H1 (cell line): ENCODE data around the gene SPR. TPM values are rescaled to one million over a fixed set of nuclear protein-coding genes. Genes with fewer than 3 reads are reported as not detected.

Experiments
- BCL11A ChIP-seq, 2 experiments: IDR thresholded peaks; one replicate each; pipeline ENCODE4 v1.6.1; 2011; ENCODE audit warnings: low read depth in 2 of 2, low read length in 2 of 2, mild to moderate bottlenecking in 2 of 2
- CBX5 ChIP-seq: fragments of 300-800, 300-1000 bp; sonication (generic); IDR thresholded peaks from 2 replicates; pipeline ENCODE4 v1.7.1; 2016; ENCODE audit warnings: antibody characterized with exemption, low read length, low read depth
- CEBPB ChIP-seq: IDR thresholded peaks from 2 replicates; pipeline ENCODE4 v1.6.1; 2012; ENCODE audit warnings: low read depth, low read length
- CHD1 ChIP-seq: IDR thresholded peaks from 2 replicates; pipeline ENCODE4 v1.6.1; 2012; ENCODE audit warnings: low read depth, low read length, improper control_type of control experiment
- CREB1 ChIP-seq: IDR thresholded peaks from 2 replicates; pipeline ENCODE4 v1.6.1; 2012; ENCODE audit warnings: inconsistent platforms
- CTCF ChIP-seq, 3 experiments: IDR thresholded peaks; 1 replicate in 2 of 3; 2 replicates in 1 of 3; pipeline versions ENCODE4 v1.5.1 to v1.6.1; 2011; ENCODE audit warnings: low read length in 3 of 3, mild to moderate bottlenecking in 3 of 3, inconsistent platforms in 2 of 3, low read depth in 1 of 3, moderate library complexity in 1 of 3; ENCODE audit not compliant: insufficient read depth in 1 of 3; ENCODE audit errors: control extremely low read depth in 1 of 3
- JUN ChIP-seq: IDR thresholded peaks from 2 replicates; pipeline ENCODE4 v1.6.1; 2011; ENCODE audit warnings: low read depth, mild to moderate bottlenecking, improper control_type of control experiment, low read length
- KDM4A ChIP-seq: IDR thresholded peaks from one replicate; pipeline ENCODE4 v1.7.1; 2012; ENCODE audit warnings: low read depth, mild to moderate bottlenecking, moderate library complexity, low read length, inconsistent platforms; ENCODE audit not compliant: severe bottlenecking
- MAFK ChIP-seq: IDR thresholded peaks from 2 replicates; pipeline ENCODE4 v1.6.1; 2012; ENCODE audit warnings: low read depth, mild to moderate bottlenecking, improper control_type of control experiment, low read length
- MAX ChIP-seq: IDR thresholded peaks from 2 replicates; pipeline ENCODE4 v1.6.1; 2012; ENCODE audit warnings: inconsistent platforms
- NANOG ChIP-seq: IDR thresholded peaks from 2 replicates; pipeline ENCODE4 v1.6.1; 2011; ENCODE audit warnings: low read length, low read depth, mild to moderate bottlenecking, inconsistent platforms; ENCODE audit not compliant: insufficient read depth, poor library complexity, severe bottlenecking
- PHF8 ChIP-seq: fragments of 200-600 bp; sonication (generic); conservative IDR thresholded peaks from 2 replicates; pipeline ENCODE4 v1.7.1; 2012; ENCODE audit warnings: low read depth, mild to moderate bottlenecking, inconsistent platforms, low read length, moderate library complexity
- POLR2A ChIP-seq, 2 experiments: IDR thresholded peaks; 1 replicate in 1 of 2; 2 replicates in 1 of 2; pipeline ENCODE4 v1.6.1; 2011; ENCODE audit warnings: low read depth in 2 of 2, low read length in 2 of 2, mild to moderate bottlenecking in 2 of 2; ENCODE audit errors: control extremely low read depth in 1 of 2
- RFX5 ChIP-seq: IDR thresholded peaks from 2 replicates; pipeline ENCODE4 v1.6.1; 2011; ENCODE audit warnings: low read depth, low read length, improper control_type of control experiment, borderline replicate concordance
- SIN3A ChIP-seq, 2 experiments: IDR thresholded peaks in 1 of 2; conservative IDR thresholded peaks in 1 of 2; 2 replicates each; pipeline ENCODE4 v1.6.1; 2011 to 2012; ENCODE audit warnings: low read length in 2 of 2, improper control_type of control experiment in 1 of 2, low read depth in 1 of 2, mild to moderate bottlenecking in 1 of 2
- SIX5 ChIP-seq: IDR thresholded peaks from 2 replicates; pipeline ENCODE4 v1.6.1; 2011; ENCODE audit warnings: mild to moderate bottlenecking, low read depth, low read length
- SP1 ChIP-seq: IDR thresholded peaks from 2 replicates; pipeline ENCODE4 v1.6.1; 2011; ENCODE audit warnings: low read depth, low read length
- SP2 ChIP-seq: IDR thresholded peaks from 2 replicates; pipeline ENCODE4 v1.6.1; 2012; ENCODE audit warnings: mild to moderate bottlenecking, low read length, inconsistent platforms
- SP4 ChIP-seq: IDR thresholded peaks from 2 replicates; pipeline ENCODE4 v1.6.1; 2012; ENCODE audit warnings: low read length, inconsistent platforms
- SRF ChIP-seq: IDR thresholded peaks from 2 replicates; pipeline ENCODE4 v1.6.1; 2011; ENCODE audit warnings: mild to moderate bottlenecking, low read depth, low read length, moderate library complexity
- SUZ12 ChIP-seq: fragments of 200-600 bp; sonication (generic); IDR thresholded peaks from 2 replicates; pipeline ENCODE4 v1.6.1; 2012; ENCODE audit warnings: mild to moderate bottlenecking, inconsistent platforms, low read length, moderate library complexity, mixed read lengths
- TAF1 ChIP-seq: IDR thresholded peaks from 2 replicates; pipeline ENCODE4 v1.6.1; 2011; ENCODE audit warnings: mild to moderate bottlenecking, low read depth, low read length
- TAF7 ChIP-seq: optimal IDR thresholded peaks from 2 replicates; pipeline ENCODE3; 2011; ENCODE audit warnings: low read depth, mild to moderate bottlenecking, inconsistent platforms, low read length, moderate library complexity, borderline replicate concordance
- TCF12 ChIP-seq: IDR thresholded peaks from 2 replicates; pipeline ENCODE4 v1.6.1; 2011; ENCODE audit warnings: low read depth, mild to moderate bottlenecking, low read length
- TEAD4 ChIP-seq: IDR thresholded peaks from 2 replicates; pipeline ENCODE4 v1.6.1; 2012; ENCODE audit warnings: low read depth, low read length, inconsistent platforms, mixed read lengths
- YY1 ChIP-seq: IDR thresholded peaks from 2 replicates; pipeline ENCODE4 v1.6.1; 2011; ENCODE audit warnings: low read depth, mild to moderate bottlenecking, low read length
- polyA plus RNA-seq, 7 experiments: library from polyadenylated mRNA; depleted of rRNA in 3 of 7; stranded (reverse) in 5 of 7; unstranded in 2 of 7; fragments of >200 nt in 5 of 7; fragments of 200-250 nt in 2 of 7; gene quantifications; 1 replicate in 5 of 7; 2 replicates in 1 of 7; 4 replicates in 1 of 7; pipeline versions ENCODE4 v1.2.1 to v1.2.3, GENCODE V29; 2011 to 2013; ENCODE audit warnings: missing spikeins in 2 of 7, mixed read lengths in 2 of 7
- total RNA-seq: library from RNA; stranded (reverse); fragmentation: NEBNext Ultra II Directional; extraction: Animal tissue kit (Norgen Biotek cat#: 25700); gene quantifications from 2 replicates; pipeline ENCODE4 v1.2.1, GENCODE V29; 2021

The SPR gene
- total and polyA plus RNA-seq, 2 of the 8 experiments (the other 6 are each of a cell fraction or from before 2014, with no cell fraction given), result 4.5 to 11.5 TPM

- TF ChIP-seq SP4, result no peak
- no peak for TF ChIP-seq YY1
- TF ChIP-seq JUN, result no peak
- TF ChIP-seq KDM4A, result no peak
- TF ChIP-seq TEAD4, result no peak
- peak; percentile 66 for TF ChIP-seq MAX
- no peak for TF ChIP-seq MAFK
- TF ChIP-seq CREB1, result no peak
- TF ChIP-seq POLR2A (IDR thresholded peaks at IDR 0.05; ENCODE audit: control extremely low read depth in 1 of 2, low read depth in 2 of 2, low read length in 2 of 2), result no peak
- TF ChIP-seq SP2, result no peak
- no peak for TF ChIP-seq CHD1
- no peak for TF ChIP-seq TAF1
- TF ChIP-seq SUZ12, result peak; percentile 97
- no peak for TF ChIP-seq CEBPB
- no peak for TF ChIP-seq SRF
- TF ChIP-seq NANOG, result no peak
- no peak for TF ChIP-seq SIN3A (conservative IDR thresholded peaks at IDR 0.05 in 1 of 2, IDR thresholded peaks at IDR 0.05 in 1 of 2; ENCODE audit: low read depth in 1 of 2, low read length in 2 of 2)
- no peak for TF ChIP-seq SIX5
- TF ChIP-seq CTCF (IDR thresholded peaks at IDR 0.05; ENCODE audit: control extremely low read depth in 1 of 3, insufficient read depth in 1 of 3, low read depth in 1 of 3, low read length in 3 of 3), result no peak
- TF ChIP-seq TAF7, result no peak
- TF ChIP-seq BCL11A (IDR thresholded peaks at IDR 0.05; ENCODE audit: low read depth in 2 of 2, low read length in 2 of 2), result no peak
- TF ChIP-seq RFX5, result no peak
- TF ChIP-seq PHF8, result no peak
- TF ChIP-seq SP1, result no peak
- TF ChIP-seq CBX5, result no peak
- TF ChIP-seq TCF12, result no peak
Observed at GRCh38 chr2:72923833-72924352, 36.7 kb downstream of the SPR start (continued).
